HFFc6 (cell line): ENCODE data around the gene PSMD2. TPM values are rescaled to one million over a fixed set of nuclear protein-coding genes. Genes with fewer than 3 reads are reported as not detected.

Experiments
- DNase-seq: peaks from one replicate; pipeline ENCODE4 v3.0.0-alpha.2; 2018
- H3K27ac Mint-ChIP-seq: 2 replicates; pipeline ENCODE4 v1.8.0; 2020; ENCODE audit warnings: mild to moderate bottlenecking, mixed read lengths
- H3K27me3 Mint-ChIP-seq: 2 replicates; pipeline ENCODE4 v1.8.0; 2021; ENCODE audit warnings: mild to moderate bottlenecking, moderate library complexity, mixed read lengths; ENCODE audit not compliant: insufficient read depth
- H3K36me3 Mint-ChIP-seq: 2 replicates; pipeline ENCODE4 v1.8.0; 2021; ENCODE audit warnings: low read depth, mixed read lengths
- H3K4me1 Mint-ChIP-seq: 2 replicates; pipeline ENCODE4 v1.8.0; 2020; ENCODE audit warnings: low read depth, mixed read lengths
- H3K4me3 Mint-ChIP-seq: 2 replicates; pipeline ENCODE4 v1.8.0; 2020; ENCODE audit warnings: mild to moderate bottlenecking, moderate library complexity, mixed read lengths
- H3K9me3 Mint-ChIP-seq: 2 replicates; pipeline ENCODE4 v1.8.0; 2020; ENCODE audit warnings: mild to moderate bottlenecking, mixed read lengths
- CTCF ChIP-seq: fragments of 200-600 bp; sonication (generic); IDR thresholded peaks from 2 replicates; pipeline ENCODE4 v1.5.0; 2021; ENCODE audit warnings: antibody characterized with exemption, mild to moderate bottlenecking
- total RNA-seq, 6 experiments: library from RNA; stranded (reverse); fragmentation: NEBNext Ultra II Directional; extraction: Animal tissue kit (Norgen Biotek cat#: 25700); gene quantifications; 2 replicates in 1 of 6; 3 replicates in 5 of 6; pipeline ENCODE4 v1.2.3, GENCODE V29; 2021

PSMD2 gene
- total RNA-seq, 6 experiments from 2014 or later: 620 to 777 (median 730) TPM

- peak overlapping the region; percentile 29 for H3K27ac Mint-ChIP-seq
- TF ChIP-seq CTCF: no peak
- H3K4me1 Mint-ChIP-seq: peaks cover 50% of the 10 kb centered on the region
- no peak overlapping the region for H3K4me3 Mint-ChIP-seq
- H3K9me3 Mint-ChIP-seq: no peaks in the 10 kb centered on the region
- no peak for DNase-seq
- peaks cover 7% of the 10 kb centered on the region for H3K27me3 Mint-ChIP-seq
- H3K36me3 Mint-ChIP-seq: peaks cover 88% of the 10 kb centered on the region
Observed at GRCh38 chr3:184327171-184327570, 28.1 kb downstream of the PSMD2 start.

GRCh38 chr3:184328516-184328915, 29.5 kb downstream of the PSMD2 start:
- peaks cover 64% of the 10 kb centered on the region for H3K4me1 Mint-ChIP-seq
- H3K9me3 Mint-ChIP-seq: no peaks in the 10 kb centered on the region
- no peak overlapping the region for H3K4me3 Mint-ChIP-seq
- H3K27me3 Mint-ChIP-seq: peaks cover 15% of the 10 kb centered on the region
- TF ChIP-seq CTCF: no peak
- peaks cover 88% of the 10 kb centered on the region for H3K36me3 Mint-ChIP-seq
- DNase-seq: no peak
- H3K27ac Mint-ChIP-seq: peak overlapping the region; percentile 57

GRCh38 chr3:184332370-184333090, 33.5 kb downstream of the PSMD2 start:
- peak; percentile 94 for DNase-seq
- Mint-ChIP-seq H3K27ac (peak overlapping the region; percentile 97), H3K4me1 (peaks cover 87% of the 10 kb centered on the region), H3K36me3 (peaks cover 78% of the 10 kb centered on the region), H3K9me3 (no peaks in the 10 kb centered on the region), H3K4me3 (peak overlapping the region; percentile 74), H3K27me3 (peaks cover 29% of the 10 kb centered on the region)
- TF ChIP-seq CTCF: no peak

- H3K4me1 Mint-ChIP-seq: peaks cover 93% of the 10 kb centered on the region
- H3K36me3 Mint-ChIP-seq: peaks cover 78% of the 10 kb centered on the region
- no peaks in the 10 kb centered on the region for H3K9me3 Mint-ChIP-seq
- H3K27ac Mint-ChIP-seq: peak overlapping the region; percentile 97
- H3K4me3 Mint-ChIP-seq: peak overlapping the region; percentile 74
- TF ChIP-seq CTCF: no peak
- H3K27me3 Mint-ChIP-seq: peaks cover 33% of the 10 kb centered on the region
- DNase-seq: no peak
Observed at GRCh38 chr3:184333190-184333589, 34.1 kb downstream of the PSMD2 start.

GRCh38 chr3:184333700-184334099, 34.7 kb downstream of the PSMD2 start:
- Mint-ChIP-seq H3K27ac (peak overlapping the region; percentile 97), H3K4me3 (peak overlapping the region; percentile 74), H3K36me3 (peaks cover 74% of the 10 kb centered on the region), H3K9me3 (no peaks in the 10 kb centered on the region), H3K27me3 (peaks cover 33% of the 10 kb centered on the region), H3K4me1 (peaks cover 90% of the 10 kb centered on the region)
- DNase-seq: no peak
- TF ChIP-seq CTCF: no peak
